Measurements from ENCODE around the gene GHR. TPM values are rescaled to one million over a fixed set of nuclear protein-coding genes. Genes with fewer than 3 reads are reported as not detected.

Gene GHR
- total and polyA plus RNA-seq, 2 donors (not counting 3 experiments of a cell fraction or from before 2014, with no cell fraction given) = 0.27 to 0.28 TPM

DNA sequence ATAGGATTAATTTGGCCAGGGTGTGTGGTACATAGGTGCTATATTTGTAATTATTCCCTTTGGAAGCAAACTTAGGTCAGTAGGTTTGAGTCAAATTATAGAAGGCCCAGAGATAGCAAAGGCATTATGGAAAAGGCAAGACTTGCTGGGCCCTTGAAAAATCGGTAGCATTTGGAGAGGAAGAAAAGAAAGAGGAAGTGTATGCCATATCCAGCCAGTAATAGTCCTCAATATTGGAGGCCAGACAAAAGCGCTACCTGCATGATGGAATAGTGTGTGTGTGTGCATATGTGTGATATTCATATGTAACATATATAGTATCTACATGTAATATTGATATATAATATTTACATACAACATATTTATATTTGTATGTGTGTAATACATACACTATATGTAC lies 146.1 kb downstream of the GHR start:
- H3K4me1 ChIP-seq (ENCODE audit: control insufficient read depth, extremely low read depth, insufficient read depth, low read length) = no peaks in the 10 kb centered on the region
- intact Hi-C loops (cut with micrococcal nuclease) = no loop called here
- no peak overlapping the region for H3K4me3 ChIP-seq (replicated peaks in 1 of 3; ENCODE audit: insufficient read depth in 1 of 3, low read depth in 1 of 3, low read length in 3 of 3)
- POLR2A ChIA-PET = no interaction called here
- H3K27me3 ChIP-seq (ENCODE audit: control insufficient read depth in 2 of 2, insufficient read depth in 2 of 2, low read length in 2 of 2) = peaks cover 0 to 2% of the 10 kb centered on the region in 2 experiments
- H4K20me1 ChIP-seq (replicated peaks; ENCODE audit: control insufficient read depth, extremely low read depth, insufficient read depth, low read length) = no peaks in the 10 kb centered on the region
- CTCF ChIA-PET = interaction anchor here (5.2 kb wide), 1 partner anchor 14 kb away, joined by 47 read pairs; no protein-coding TSS in a partner anchor
- no peak overlapping the region for H3K9ac ChIP-seq (replicated peaks; ENCODE audit: extremely low read depth, insufficient read depth, low read length)
- no peaks in the 10 kb centered on the region for H3K9me1 ChIP-seq (replicated peaks; ENCODE audit: control insufficient read depth, extremely low read depth, insufficient read depth, low read length)
- H2AFZ ChIP-seq (ENCODE audit: low read depth, low read length) = no peak overlapping the region
- H3K36me3 ChIP-seq (ENCODE audit: control insufficient read depth in 2 of 2, extremely low read depth in 1 of 2, insufficient read depth in 2 of 2, low read length in 2 of 2) = no peaks in the 10 kb centered on the region
- H3K79me2 ChIP-seq (ENCODE audit: control insufficient read depth, insufficient read depth, low read length) = no peaks in the 10 kb centered on the region
- DNase-seq (ENCODE audit: low read depth, low spot score) (no peak), FAIRE-seq (no peak)
- TF ChIP-seq MYC (IDR thresholded peaks at IDR 0.05; ENCODE audit: low read depth, low read length) (no peak), POLR2A (IDR thresholded peaks at IDR 0.05; ENCODE audit: low read depth, low read length) (no peak), EZH2 (IDR thresholded peaks at IDR 0.05; ENCODE audit: borderline replicate concordance, low read depth, low read length, severe bottlenecking) (no peak)
- TF ChIP-seq, protein P1, sequence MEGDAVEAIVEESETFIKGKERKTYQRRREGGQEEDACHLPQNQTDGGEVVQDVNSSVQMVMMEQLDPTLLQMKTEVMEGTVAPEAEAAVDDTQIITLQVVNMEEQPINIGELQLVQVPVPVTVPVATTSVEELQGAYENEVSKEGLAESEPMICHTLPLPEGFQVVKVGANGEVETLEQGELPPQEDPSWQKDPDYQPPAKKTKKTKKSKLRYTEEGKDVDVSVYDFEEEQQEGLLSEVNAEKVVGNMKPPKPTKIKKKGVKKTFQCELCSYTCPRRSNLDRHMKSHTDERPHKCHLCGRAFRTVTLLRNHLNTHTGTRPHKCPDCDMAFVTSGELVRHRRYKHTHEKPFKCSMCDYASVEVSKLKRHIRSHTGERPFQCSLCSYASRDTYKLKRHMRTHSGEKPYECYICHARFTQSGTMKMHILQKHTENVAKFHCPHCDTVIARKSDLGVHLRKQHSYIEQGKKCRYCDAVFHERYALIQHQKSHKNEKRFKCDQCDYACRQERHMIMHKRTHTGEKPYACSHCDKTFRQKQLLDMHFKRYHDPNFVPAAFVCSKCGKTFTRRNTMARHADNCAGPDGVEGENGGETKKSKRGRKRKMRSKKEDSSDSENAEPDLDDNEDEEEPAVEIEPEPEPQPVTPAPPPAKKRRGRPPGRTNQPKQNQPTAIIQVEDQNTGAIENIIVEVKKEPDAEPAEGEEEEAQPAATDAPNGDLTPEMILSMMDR (IDR thresholded peaks at IDR 0.05; ENCODE audit: extremely low read depth in 1 of 2, insufficient read depth in 1 of 2, low read depth in 1 of 2, low read length in 2 of 2) = no peak
- BruUV-seq (replicated peaks) = no TSS peak
- H3K9me3 ChIP-seq (replicated peaks; ENCODE audit: control insufficient read depth, insufficient read depth, low read length) = no peaks in the 10 kb centered on the region
- no peak overlapping the region for H3K27ac ChIP-seq (ENCODE audit: insufficient read depth, low read depth, low read length)
- dilution Hi-C loops (cut with MboI; ENCODE audit: extremely low pct_ligation_motif_present, low sequenced_read_pairs) = no loop called here
- no peak overlapping the region for H3K4me2 ChIP-seq (ENCODE audit: insufficient read depth, low read length)

DNA sequence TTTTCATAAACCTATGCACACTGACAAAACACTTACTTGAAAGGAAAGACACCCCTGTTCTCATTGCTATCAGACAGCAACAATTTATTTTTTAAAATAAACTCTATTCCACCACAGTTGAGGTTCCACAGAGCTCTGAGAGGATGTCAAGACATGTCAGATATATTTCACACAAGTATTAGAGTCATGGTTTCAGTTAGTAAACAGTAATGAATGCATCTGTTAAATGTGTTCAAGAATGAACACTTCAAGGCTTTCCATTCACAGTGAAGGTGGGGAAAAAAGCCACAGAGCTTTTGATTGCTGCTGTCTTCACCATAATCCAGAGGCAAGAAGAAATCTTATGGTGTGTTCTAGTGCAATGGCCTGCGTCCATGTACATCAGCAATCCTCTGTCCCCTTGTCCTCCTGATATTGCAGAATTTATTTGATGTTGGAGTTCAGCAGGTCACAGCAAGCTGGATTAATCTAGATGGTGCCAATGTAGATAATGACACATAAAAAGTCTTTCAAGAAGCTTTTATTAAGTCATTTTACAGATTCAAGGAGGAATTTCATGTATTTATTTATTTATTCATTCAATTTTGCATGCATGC lies 146.8 kb downstream of the GHR start:
- Histone ChIP-seq H3K4me1 (ENCODE audit: control insufficient read depth, extremely low read depth, insufficient read depth, low read length) (no peaks in the 10 kb centered on the region), H3K9ac (replicated peaks; ENCODE audit: extremely low read depth, insufficient read depth, low read length) (no peak overlapping the region), H3K27me3 (ENCODE audit: control insufficient read depth in 2 of 2, insufficient read depth in 2 of 2, low read length in 2 of 2) (peaks cover 0 to 2% of the 10 kb centered on the region in 2 experiments), H2AFZ (ENCODE audit: low read depth, low read length) (no peak overlapping the region), H3K27ac (ENCODE audit: insufficient read depth, low read depth, low read length) (no peak overlapping the region), H3K4me3 (replicated peaks in 1 of 3; ENCODE audit: insufficient read depth in 1 of 3, low read depth in 1 of 3, low read length in 3 of 3) (no peak overlapping the region), H4K20me1 (replicated peaks; ENCODE audit: control insufficient read depth, extremely low read depth, insufficient read depth, low read length) (no peaks in the 10 kb centered on the region), H3K79me2 (ENCODE audit: control insufficient read depth, insufficient read depth, low read length) (no peaks in the 10 kb centered on the region), H3K9me1 (replicated peaks; ENCODE audit: control insufficient read depth, extremely low read depth, insufficient read depth, low read length) (no peaks in the 10 kb centered on the region), H3K36me3 (ENCODE audit: control insufficient read depth in 2 of 2, extremely low read depth in 1 of 2, insufficient read depth in 2 of 2, low read length in 2 of 2) (no peaks in the 10 kb centered on the region), H3K9me3 (replicated peaks; ENCODE audit: control insufficient read depth, insufficient read depth, low read length) (no peaks in the 10 kb centered on the region), H3K4me2 (ENCODE audit: insufficient read depth, low read length) (no peak overlapping the region)
- DNase-seq (ENCODE audit: low read depth, low spot score) (no peak), FAIRE-seq (no peak)
- TF ChIP-seq POLR2A (IDR thresholded peaks at IDR 0.05; ENCODE audit: low read depth, low read length) = no peak
- TF ChIP-seq MYC (IDR thresholded peaks at IDR 0.05; ENCODE audit: low read depth, low read length) = no peak
- no peak for TF ChIP-seq FOS (IDR thresholded peaks at IDR 0.05; ENCODE audit: borderline replicate concordance, insufficient read depth, low read length)
- no peak for TF ChIP-seq GATA2 (IDR thresholded peaks at IDR 0.05; ENCODE audit: insufficient read depth, insufficient read length, low read depth, low read length)
- TF ChIP-seq EZH2 (IDR thresholded peaks at IDR 0.05; ENCODE audit: borderline replicate concordance, low read depth, low read length, severe bottlenecking) = no peak
- no peak for TF ChIP-seq JUN (IDR thresholded peaks at IDR 0.05; ENCODE audit: borderline replicate concordance, insufficient read depth, insufficient read length, low read depth)
- TF ChIP-seq, protein P2, sequence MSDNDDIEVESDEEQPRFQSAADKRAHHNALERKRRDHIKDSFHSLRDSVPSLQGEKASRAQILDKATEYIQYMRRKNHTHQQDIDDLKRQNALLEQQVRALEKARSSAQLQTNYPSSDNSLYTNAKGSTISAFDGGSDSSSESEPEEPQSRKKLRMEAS (IDR thresholded peaks at IDR 0.05; ENCODE audit: insufficient read depth, insufficient read length) = no peak
- TF ChIP-seq, protein P1 (IDR thresholded peaks at IDR 0.05; ENCODE audit: extremely low read depth in 1 of 2, insufficient read depth in 1 of 2, low read depth in 1 of 2, low read length in 2 of 2) = no peak
- no peak for TF ChIP-seq POLR2AphosphoS5 (IDR thresholded peaks at IDR 0.05; ENCODE audit: insufficient read depth, low read depth, low read length)
- dilution Hi-C loops (cut with MboI; ENCODE audit: extremely low pct_ligation_motif_present, low sequenced_read_pairs) = no loop called here
- BruUV-seq (replicated peaks) = no TSS peak
- CTCF ChIA-PET = interaction anchor here (0.9 to 1.3 kb wide), 2 partner anchors 10 to 13 kb away, joined by 4 to 7 read pairs; no protein-coding TSS in a partner anchor
- POLR2A ChIA-PET = no interaction called here
- intact Hi-C loops (cut with micrococcal nuclease) = no loop called here
